Urothelium cell line (cell line): Measurements from ENCODE around the gene PAK1IP1.
A peak's percentile ranks its signal among the peaks of the same experiment; 100 is the strongest.
"Not testable (repeated sequence)": the region's sequence is repeated elsewhere in the genome, so short reads cannot be mapped to it uniquely, and the experiment has no call there.

Source experiments
- DNase-seq: peaks from one replicate; pipeline ENCODE4 v3.0.0; 2011; ENCODE audit warnings: low spot score, mixed read lengths
- FAIRE-seq: peaks from 2 replicates; lab custom pipeline; 2011; peaks lifted over from hg19 to GRCh38; lab: Jason Lieb, UNC

PAK1IP1 gene

DNA sequence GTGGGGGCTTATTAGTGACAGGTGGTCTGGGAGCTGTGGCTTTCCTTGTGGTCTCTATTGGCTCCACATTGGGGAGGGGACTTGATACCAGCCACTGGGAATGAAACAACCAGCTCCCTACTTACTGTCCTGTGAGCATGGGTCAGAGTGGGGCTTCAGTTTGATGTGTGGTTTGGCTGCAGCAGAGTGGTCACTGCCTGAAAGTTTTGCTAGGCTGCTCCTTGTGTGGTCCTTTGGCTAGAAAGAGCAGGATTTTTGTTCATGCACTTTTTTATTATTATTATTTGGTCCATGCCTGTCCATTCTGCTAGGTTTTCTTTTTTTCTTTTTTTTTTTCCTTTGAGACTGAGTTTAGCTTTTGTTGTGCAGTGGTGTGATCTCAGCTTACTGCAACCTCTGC is 45.3 kb downstream of the PAK1IP1 start:
- no peak for DNase-seq
- no peak for FAIRE-seq

GRCh38 chr6:10741643-10742042 is 46.9 kb downstream of the PAK1IP1 start:
- not testable (repeated sequence) for DNase-seq, FAIRE-seq

- FAIRE-seq, result no peak
- DNase-seq, result no peak
Measured at GRCh38 chr6:10742251-10742650, 47.5 kb downstream of the PAK1IP1 start.

- FAIRE-seq (no peak), DNase-seq (no peak)
Measured at GRCh38 chr6:10743515-10743914, 48.7 kb downstream of the PAK1IP1 start.

DNA sequence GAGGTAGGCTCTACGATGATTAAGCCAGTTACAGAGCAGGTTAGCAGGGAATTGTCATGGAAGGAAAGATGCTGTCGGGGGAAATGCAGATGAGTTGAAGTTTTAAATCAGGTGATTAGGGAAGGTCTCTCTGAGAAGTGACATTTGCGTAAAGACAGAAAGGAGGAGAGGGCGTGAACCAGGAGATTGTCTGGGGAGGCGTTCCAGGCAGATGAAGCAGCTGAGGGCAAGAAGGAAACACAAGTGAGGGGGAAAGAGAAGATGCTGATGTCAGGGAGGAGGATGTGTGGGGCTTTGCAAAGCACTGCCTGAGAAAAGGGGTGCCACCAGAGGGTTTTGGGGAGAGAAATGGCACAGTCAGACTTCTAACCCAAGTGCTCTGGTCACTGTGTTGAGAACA is 50.3 kb downstream of the PAK1IP1 start:
- DNase-seq, result no peak
- FAIRE-seq, result no peak

DNA sequence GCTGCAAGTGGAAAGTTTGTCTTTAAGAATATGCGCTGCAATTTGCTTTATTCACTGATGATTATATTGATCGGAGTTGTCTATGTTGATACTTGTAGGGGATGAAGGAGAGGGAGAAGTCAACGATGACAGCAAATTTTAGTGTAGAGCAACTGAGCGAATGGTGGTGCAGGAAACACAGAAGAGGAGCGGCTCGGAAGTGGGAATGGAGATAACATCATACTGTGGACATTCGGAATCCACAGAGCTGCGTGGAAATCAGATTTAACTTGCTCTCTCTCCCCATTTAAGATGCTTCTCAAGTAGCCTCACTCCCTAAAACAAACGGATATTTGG is 52.1 kb downstream of the PAK1IP1 start:
- DNase-seq (no peak), FAIRE-seq (no peak)

- no peak for FAIRE-seq
- peak; percentile 98 for DNase-seq
Measured at GRCh38 chr6:10747251-10747972, 52.6 kb downstream of the PAK1IP1 start, which contains the start of gene TMEM14B. TSS of gene TMEM14B (plus strand) at chr6:10747805. CDS start at chr6:10749246, 1,441 bp downstream.

- DNase-seq (no peak), FAIRE-seq (no peak)
Measured at GRCh38 chr6:10749734-10750133, 55.0 kb downstream of the PAK1IP1 start.

DNA sequence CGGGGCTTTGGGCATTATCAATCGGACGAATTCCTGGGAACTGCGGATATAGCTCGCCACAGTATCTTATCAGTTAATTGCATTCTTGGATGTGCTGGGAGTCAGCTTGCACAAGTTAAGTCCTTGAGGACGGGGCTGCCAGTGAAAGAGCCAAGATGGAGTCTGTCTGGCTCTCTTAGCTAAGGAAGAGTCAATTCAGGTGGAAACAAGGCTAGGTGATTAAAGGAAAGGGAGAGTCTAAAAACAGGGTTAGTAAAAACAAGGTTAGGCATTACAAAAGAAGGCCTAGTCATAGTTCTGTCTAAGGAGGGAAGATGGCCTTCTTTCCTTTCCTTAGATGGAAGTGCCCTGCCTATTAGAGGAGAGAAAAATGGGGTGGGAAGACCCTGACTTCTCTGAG is 55.8 kb downstream of the PAK1IP1 start:
- not testable (repeated sequence) for DNase-seq, FAIRE-seq

- FAIRE-seq, result not testable (repeated sequence)
Measured at GRCh38 chr6:10751757-10752156, 57.0 kb downstream of the PAK1IP1 start.

GRCh38 chr6:10756085-10756484 is 61.3 kb downstream of the PAK1IP1 start:
- FAIRE-seq (no peak), DNase-seq (no peak)

More at GRCh38 chr6:10751757-10752156, 57.0 kb downstream of the PAK1IP1 start:
- DNase-seq, result not testable (repeated sequence)
